Gastroesophageal sphincter (tissue), 3 donors: Measurements from ENCODE around the gene FZD10.

Experiments
- POLR2A ChIP-seq, 2 donors: fragments of 450-650 bp; IDR thresholded peaks; one replicate each; pipeline ENCODE4 v1.6.1; 2017; ENCODE audit warnings: antibody characterized with exemption in 2 of 2, mild to moderate bottlenecking in 2 of 2, moderate library complexity in 1 of 2
- POLR2AphosphoS5 ChIP-seq: sonication (generic); formaldehyde crosslinking; IDR thresholded peaks from one replicate; pipeline ENCODE4 v1.6.1; 2017; ENCODE audit warnings: antibody characterized with exemption
- TF ChIP-seq, protein P1 (sequence below), 4 experiments: fragments of 200-600 bp in 2 of 4; fragments of 450-650 bp in 2 of 4; sonication (generic) in 1 of 4; IDR thresholded peaks; one replicate each; pipeline ENCODE4 v1.5.1; 2017 to 2019; ENCODE audit warnings: antibody characterized with exemption in 4 of 4, mild to moderate bottlenecking in 2 of 4, moderate library complexity in 2 of 4

DNA sequence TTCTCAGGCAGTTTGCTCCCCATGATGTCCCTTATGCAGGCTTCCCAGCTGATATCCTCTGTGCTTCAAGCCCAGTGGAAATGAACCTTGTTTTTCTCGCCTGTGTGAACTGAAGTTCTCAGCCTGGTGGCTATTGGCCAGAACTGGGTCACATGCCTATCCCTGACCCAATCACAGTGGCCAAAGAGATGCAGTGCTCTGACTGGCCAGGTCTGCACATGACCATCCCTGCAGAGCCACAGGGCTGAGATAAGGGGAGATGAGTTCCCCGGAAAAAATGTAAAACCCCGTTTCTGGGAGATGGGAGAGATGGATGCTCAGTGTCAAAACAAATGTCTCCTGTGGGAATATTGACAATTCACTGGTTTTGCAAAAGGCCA is 34.7 kb upstream of the FZD10 start:
- TF ChIP-seq POLR2A (IDR thresholded peaks at IDR 0.05) (no peak), POLR2AphosphoS5 (no peak)
- TF ChIP-seq, protein P1, sequence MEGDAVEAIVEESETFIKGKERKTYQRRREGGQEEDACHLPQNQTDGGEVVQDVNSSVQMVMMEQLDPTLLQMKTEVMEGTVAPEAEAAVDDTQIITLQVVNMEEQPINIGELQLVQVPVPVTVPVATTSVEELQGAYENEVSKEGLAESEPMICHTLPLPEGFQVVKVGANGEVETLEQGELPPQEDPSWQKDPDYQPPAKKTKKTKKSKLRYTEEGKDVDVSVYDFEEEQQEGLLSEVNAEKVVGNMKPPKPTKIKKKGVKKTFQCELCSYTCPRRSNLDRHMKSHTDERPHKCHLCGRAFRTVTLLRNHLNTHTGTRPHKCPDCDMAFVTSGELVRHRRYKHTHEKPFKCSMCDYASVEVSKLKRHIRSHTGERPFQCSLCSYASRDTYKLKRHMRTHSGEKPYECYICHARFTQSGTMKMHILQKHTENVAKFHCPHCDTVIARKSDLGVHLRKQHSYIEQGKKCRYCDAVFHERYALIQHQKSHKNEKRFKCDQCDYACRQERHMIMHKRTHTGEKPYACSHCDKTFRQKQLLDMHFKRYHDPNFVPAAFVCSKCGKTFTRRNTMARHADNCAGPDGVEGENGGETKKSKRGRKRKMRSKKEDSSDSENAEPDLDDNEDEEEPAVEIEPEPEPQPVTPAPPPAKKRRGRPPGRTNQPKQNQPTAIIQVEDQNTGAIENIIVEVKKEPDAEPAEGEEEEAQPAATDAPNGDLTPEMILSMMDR (IDR thresholded peaks at IDR 0.05), result no peak
